Endothelial cell of umbilical vein (primary cell): ENCODE measurements around the gene LOX. TPM values are rescaled to one million over a fixed set of nuclear protein-coding genes. Genes with fewer than 3 reads are reported as not detected.

Source experiments
- BruUV-seq: library from RNA; stranded (reverse); fragments of 400-500 nt; replicated peaks from 2 replicates; lab custom pipeline; 2021; lab: Mats Ljungman, UMichigan
- CTCF ChIA-PET: fragments of 300-600, 350-600 bp; sonication (Branson Sonifier 250); formaldehyde crosslinking; loops from one replicate; lab custom pipeline; 2021; ENCODE audit warnings: antibody characterized with exemption, inconsistent platforms; lab: Charles Lee
- POLR2A ChIA-PET: fragments of 300-600, 350-600 bp; sonication (Branson Sonifier 250); formaldehyde crosslinking; loops from one replicate; lab custom pipeline; 2021; ENCODE audit warnings: antibody characterized with exemption, inconsistent platforms; lab: Charles Lee
- DNase-seq: peaks from one replicate; pipeline ENCODE4 v3.0.0-alpha.2; 2011; ENCODE audit warnings: low read depth, low spot score
- FAIRE-seq: peaks from 2 replicates; lab custom pipeline; 2011; peaks lifted over from hg19 to GRCh38; lab: Jason Lieb, UNC
- H2AFZ ChIP-seq: 2 replicates; pipeline ENCODE4 v1.6.0; 2012; ENCODE audit warnings: low read depth, low read length, control low read depth, inconsistent platforms
- H3K27ac ChIP-seq: 2 replicates; pipeline ENCODE4 v1.5.1; 2011; ENCODE audit warnings: low read depth, mild to moderate bottlenecking, control low read depth, low read length, moderate library complexity; ENCODE audit not compliant: insufficient read depth
- H3K27me3 ChIP-seq, 2 experiments: 2 replicates each; pipeline versions ENCODE4 v1.6.0 to v1.6.1; 2011; ENCODE audit warnings: low read length in 2 of 2, mixed read lengths in 1 of 2; ENCODE audit not compliant: control insufficient read depth in 2 of 2, insufficient read depth in 2 of 2
- H3K36me3 ChIP-seq, 2 experiments: 2 replicates in 1 of 2; 3 replicates in 1 of 2; pipeline ENCODE4 v1.5.1; 2011; ENCODE audit warnings: low read length in 2 of 2, mild to moderate bottlenecking in 1 of 2, moderate library complexity in 1 of 2; ENCODE audit not compliant: control insufficient read depth in 2 of 2, insufficient read depth in 2 of 2; ENCODE audit errors: extremely low read depth in 1 of 2
- H3K4me1 ChIP-seq: 3 replicates; pipeline ENCODE4 v1.5.1; 2011; ENCODE audit warnings: mild to moderate bottlenecking, low read length; ENCODE audit not compliant: control insufficient read depth, insufficient read depth; ENCODE audit errors: extremely low read depth
- H3K4me2 ChIP-seq: 2 replicates; pipeline ENCODE4 v1.6.1; 2011; ENCODE audit warnings: low read length, control low read depth, mixed read lengths; ENCODE audit not compliant: insufficient read depth
- H3K4me3 ChIP-seq, 3 experiments: fragments of 200-600 bp in 1 of 3; sonication (generic), shearing (Covaris generic) in 1 of 3; replicated peaks in 1 of 3; 2 replicates each; pipeline ENCODE4 v1.5.1; 2011 to 2016; ENCODE audit warnings: control low read depth in 3 of 3, low read length in 3 of 3, mild to moderate bottlenecking in 2 of 3, inconsistent platforms in 1 of 3, low read depth in 1 of 3, moderate library complexity in 1 of 3; ENCODE audit not compliant: insufficient read depth in 1 of 3
- H3K79me2 ChIP-seq: 2 replicates; pipeline ENCODE4 v1.6.0; 2012; ENCODE audit warnings: low read length, inconsistent platforms; ENCODE audit not compliant: control insufficient read depth, insufficient read depth
- H3K9ac ChIP-seq: replicated peaks from 2 replicates; pipeline ENCODE3; 2011; ENCODE audit warnings: low read length, control low read depth; ENCODE audit not compliant: insufficient read depth; ENCODE audit errors: extremely low read depth
- H3K9me1 ChIP-seq: replicated peaks from 3 replicates; pipeline ENCODE4 v1.6.0; 2011; ENCODE audit warnings: mild to moderate bottlenecking, low read length; ENCODE audit not compliant: control insufficient read depth, insufficient read depth; ENCODE audit errors: extremely low read depth
- H3K9me3 ChIP-seq: replicated peaks from 2 replicates; pipeline ENCODE4 v1.5.1; 2012; ENCODE audit warnings: low read length, inconsistent platforms; ENCODE audit not compliant: control insufficient read depth, insufficient read depth
- H4K20me1 ChIP-seq: replicated peaks from 2 replicates; pipeline ENCODE3; 2011; ENCODE audit warnings: mild to moderate bottlenecking, low read length; ENCODE audit not compliant: control insufficient read depth, insufficient read depth; ENCODE audit errors: extremely low read depth
- EZH2 ChIP-seq: IDR thresholded peaks from 2 replicates; pipeline ENCODE4 v1.6.1; 2012; ENCODE audit warnings: borderline replicate concordance, low read depth, mild to moderate bottlenecking, moderate library complexity, low read length, inconsistent platforms; ENCODE audit not compliant: severe bottlenecking
- FOS ChIP-seq: IDR thresholded peaks from 2 replicates; pipeline ENCODE4 v1.6.1; 2011; ENCODE audit warnings: mild to moderate bottlenecking, low read length, moderate library complexity, borderline replicate concordance; ENCODE audit not compliant: insufficient read depth
- GATA2 ChIP-seq: IDR thresholded peaks from 2 replicates; pipeline ENCODE4 v1.7.0; 2011; ENCODE audit warnings: low read depth, mild to moderate bottlenecking, moderate library complexity, mixed read lengths, low read length; ENCODE audit not compliant: insufficient read length, insufficient read depth
- JUN ChIP-seq: IDR thresholded peaks from 2 replicates; pipeline ENCODE4 v1.6.1; 2011; ENCODE audit warnings: borderline replicate concordance, low read depth; ENCODE audit not compliant: insufficient read length, insufficient read depth
- MYC ChIP-seq: IDR thresholded peaks from one replicate; pipeline ENCODE4 v1.6.1; 2011; ENCODE audit warnings: mild to moderate bottlenecking, low read depth, low read length
- POLR2A ChIP-seq: IDR thresholded peaks from 2 replicates; pipeline ENCODE4 v1.6.1; 2012; ENCODE audit warnings: low read depth, mild to moderate bottlenecking, control low read depth, low read length
- POLR2AphosphoS5 ChIP-seq: IDR thresholded peaks from 2 replicates; pipeline ENCODE4 v1.6.1; 2012; ENCODE audit warnings: low read depth, mild to moderate bottlenecking, control low read depth, low read length, moderate library complexity; ENCODE audit not compliant: insufficient read depth
- dilution Hi-C: fragments of 300-500 bp; cut with MboI; formaldehyde crosslinking; loops from one replicate; pipeline ENCODE4 v1.15.0; 2019; ENCODE audit warnings: low sequenced_read_pairs; ENCODE audit not compliant: extremely low pct_ligation_motif_present
- intact Hi-C: fragments of 100-400 bp; cut with micrococcal nuclease; formaldehyde crosslinking; loops from one replicate; pipeline ENCODE4 v1.10.0; 2022
- polyA plus RNA-seq, 4 experiments: library from polyadenylated mRNA; depleted of rRNA in 3 of 4; stranded (reverse) in 3 of 4; unstranded in 1 of 4; fragments of >200 nt; gene quantifications; 2 replicates each; pipeline versions ENCODE4 v1.2.1 to v1.2.3, GENCODE V29; 2011 to 2012; ENCODE audit warnings: missing spikeins in 1 of 4
- total RNA-seq: library from RNA; stranded (reverse); gene quantifications from 2 replicates; pipeline ENCODE4 v1.2.3, GENCODE V29; 2021
- TF ChIP-seq, protein P1 (sequence below), 2 donors: IDR thresholded peaks; 1 replicate in 1 of 2; 2 replicates in 1 of 2; pipeline ENCODE4 v1.5.1; 2011; ENCODE audit warnings: low read length in 2 of 2, mild to moderate bottlenecking in 2 of 2, moderate library complexity in 2 of 2, control low read depth in 1 of 2, inconsistent platforms in 1 of 2, low read depth in 1 of 2; ENCODE audit not compliant: insufficient read depth in 1 of 2; ENCODE audit errors: extremely low read depth in 1 of 2
- TF ChIP-seq, protein P2 (sequence below): IDR thresholded peaks from 2 replicates; pipeline ENCODE4 v1.6.1; 2011; ENCODE audit not compliant: insufficient read depth, insufficient read length

Gene LOX
- total and polyA plus RNA-seq, 2 donors (not counting 3 experiments of a cell fraction or from before 2014, with no cell fraction given) = 39.0 to 79.1 TPM

DNA sequence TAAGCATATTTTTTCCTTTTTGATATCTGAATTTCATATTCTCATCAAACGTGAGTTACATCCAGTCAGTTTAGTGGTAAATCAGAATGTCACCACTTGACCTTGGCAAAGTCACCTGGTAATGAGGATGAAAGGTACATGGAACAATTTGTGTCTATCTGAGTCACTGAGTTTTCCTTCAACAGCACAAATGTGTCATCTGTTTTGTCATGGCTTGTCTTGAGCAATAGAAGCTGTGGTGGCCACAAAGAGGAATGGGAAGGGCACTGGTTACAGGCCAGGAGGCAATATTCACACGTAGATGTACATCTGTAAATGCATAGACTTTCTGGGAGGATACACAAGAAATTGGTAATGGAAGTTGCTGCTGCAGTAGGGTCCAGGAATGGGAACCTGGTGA, 42.9 kb upstream of the LOX start:
- DNase-seq = no peak
- TF ChIP-seq, protein P1, sequence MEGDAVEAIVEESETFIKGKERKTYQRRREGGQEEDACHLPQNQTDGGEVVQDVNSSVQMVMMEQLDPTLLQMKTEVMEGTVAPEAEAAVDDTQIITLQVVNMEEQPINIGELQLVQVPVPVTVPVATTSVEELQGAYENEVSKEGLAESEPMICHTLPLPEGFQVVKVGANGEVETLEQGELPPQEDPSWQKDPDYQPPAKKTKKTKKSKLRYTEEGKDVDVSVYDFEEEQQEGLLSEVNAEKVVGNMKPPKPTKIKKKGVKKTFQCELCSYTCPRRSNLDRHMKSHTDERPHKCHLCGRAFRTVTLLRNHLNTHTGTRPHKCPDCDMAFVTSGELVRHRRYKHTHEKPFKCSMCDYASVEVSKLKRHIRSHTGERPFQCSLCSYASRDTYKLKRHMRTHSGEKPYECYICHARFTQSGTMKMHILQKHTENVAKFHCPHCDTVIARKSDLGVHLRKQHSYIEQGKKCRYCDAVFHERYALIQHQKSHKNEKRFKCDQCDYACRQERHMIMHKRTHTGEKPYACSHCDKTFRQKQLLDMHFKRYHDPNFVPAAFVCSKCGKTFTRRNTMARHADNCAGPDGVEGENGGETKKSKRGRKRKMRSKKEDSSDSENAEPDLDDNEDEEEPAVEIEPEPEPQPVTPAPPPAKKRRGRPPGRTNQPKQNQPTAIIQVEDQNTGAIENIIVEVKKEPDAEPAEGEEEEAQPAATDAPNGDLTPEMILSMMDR (IDR thresholded peaks at IDR 0.05; ENCODE audit: extremely low read depth in 1 of 2, insufficient read depth in 1 of 2, low read depth in 1 of 2, low read length in 2 of 2) = no peak
- TF ChIP-seq POLR2A = no peak
- no peak for TF ChIP-seq GATA2
- no peak for TF ChIP-seq EZH2
- no peak for TF ChIP-seq JUN
- no peak for TF ChIP-seq MYC
- TF ChIP-seq POLR2AphosphoS5 = no peak
- no peak for TF ChIP-seq FOS
- TF ChIP-seq, protein P2, sequence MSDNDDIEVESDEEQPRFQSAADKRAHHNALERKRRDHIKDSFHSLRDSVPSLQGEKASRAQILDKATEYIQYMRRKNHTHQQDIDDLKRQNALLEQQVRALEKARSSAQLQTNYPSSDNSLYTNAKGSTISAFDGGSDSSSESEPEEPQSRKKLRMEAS = no peak
- FAIRE-seq = no peak
- ChIA-PET CTCF (no interaction called here), POLR2A (no interaction called here)
- Histone ChIP-seq H3K79me2 (no peaks in the 10 kb centered on the region), H3K9me1 (no peaks in the 10 kb centered on the region), H3K4me2 (no peak overlapping the region), H4K20me1 (no peaks in the 10 kb centered on the region), H3K36me3 (no peaks in the 10 kb centered on the region), H3K9me3 (no peaks in the 10 kb centered on the region), H3K4me1 (no peaks in the 10 kb centered on the region), H3K27me3 (no peaks in the 10 kb centered on the region), H2AFZ (no peak overlapping the region), H3K9ac (no peak overlapping the region), H3K4me3 (no peak overlapping the region), H3K27ac (no peak overlapping the region)
- dilution Hi-C loops = no loop called here
- intact Hi-C loops = no loop called here
- no TSS peak for BruUV-seq
